ENCODE measurements around the gene NFYA.
A peak's percentile ranks its signal among the peaks of the same experiment; 100 is the strongest.

GRCh38 chr6:41072836-41073202, at the start of gene NFYA:
- no peak; the same call in 1 of the 2 replicates for TF ChIP-seq POLR2A (IDR thresholded peaks at IDR 0.05; ENCODE audit: low read length)
- TF ChIP-seq KDM5A (IDR thresholded peaks at IDR 0.05), result no peak
- TF ChIP-seq HOXA7 (CRISPR knock-in tag; IDR thresholded peaks at IDR 0.05), result no peak
- TF ChIP-seq, protein P1, sequence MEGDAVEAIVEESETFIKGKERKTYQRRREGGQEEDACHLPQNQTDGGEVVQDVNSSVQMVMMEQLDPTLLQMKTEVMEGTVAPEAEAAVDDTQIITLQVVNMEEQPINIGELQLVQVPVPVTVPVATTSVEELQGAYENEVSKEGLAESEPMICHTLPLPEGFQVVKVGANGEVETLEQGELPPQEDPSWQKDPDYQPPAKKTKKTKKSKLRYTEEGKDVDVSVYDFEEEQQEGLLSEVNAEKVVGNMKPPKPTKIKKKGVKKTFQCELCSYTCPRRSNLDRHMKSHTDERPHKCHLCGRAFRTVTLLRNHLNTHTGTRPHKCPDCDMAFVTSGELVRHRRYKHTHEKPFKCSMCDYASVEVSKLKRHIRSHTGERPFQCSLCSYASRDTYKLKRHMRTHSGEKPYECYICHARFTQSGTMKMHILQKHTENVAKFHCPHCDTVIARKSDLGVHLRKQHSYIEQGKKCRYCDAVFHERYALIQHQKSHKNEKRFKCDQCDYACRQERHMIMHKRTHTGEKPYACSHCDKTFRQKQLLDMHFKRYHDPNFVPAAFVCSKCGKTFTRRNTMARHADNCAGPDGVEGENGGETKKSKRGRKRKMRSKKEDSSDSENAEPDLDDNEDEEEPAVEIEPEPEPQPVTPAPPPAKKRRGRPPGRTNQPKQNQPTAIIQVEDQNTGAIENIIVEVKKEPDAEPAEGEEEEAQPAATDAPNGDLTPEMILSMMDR (IDR thresholded peaks at IDR 0.05), result no peak
- TF ChIP-seq, protein P2, sequence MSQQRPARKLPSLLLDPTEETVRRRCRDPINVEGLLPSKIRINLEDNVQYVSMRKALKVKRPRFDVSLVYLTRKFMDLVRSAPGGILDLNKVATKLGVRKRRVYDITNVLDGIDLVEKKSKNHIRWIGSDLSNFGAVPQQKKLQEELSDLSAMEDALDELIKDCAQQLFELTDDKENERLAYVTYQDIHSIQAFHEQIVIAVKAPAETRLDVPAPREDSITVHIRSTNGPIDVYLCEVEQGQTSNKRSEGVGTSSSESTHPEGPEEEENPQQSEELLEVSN (IDR thresholded peaks at IDR 0.05; ENCODE audit: borderline replicate concordance, low read depth), result no peak
- no peak for TF ChIP-seq EP300 (IDR thresholded peaks at IDR 0.05)
- no peak for TF ChIP-seq MAZ (IDR thresholded peaks at IDR 0.05; ENCODE audit: borderline replicate concordance, low read depth, low read length)
- TF ChIP-seq JUN (IDR thresholded peaks at IDR 0.05), result no peak
- TF ChIP-seq HDAC2 (IDR thresholded peaks at IDR 0.05), result no peak
- no peak for TF ChIP-seq HMGXB4 (CRISPR knock-in tag; IDR thresholded peaks at IDR 0.05; ENCODE audit: borderline replicate concordance)
- TF ChIP-seq RFX5 (IDR thresholded peaks at IDR 0.05), result peak; percentile 70; the same call in 1 of the 2 replicates
- TF ChIP-seq FOSL2 (IDR thresholded peaks at IDR 0.05), result no peak
- no peak for TF ChIP-seq FOSL2 (CRISPR knock-in tag; IDR thresholded peaks at IDR 0.05)
- no peak for TF ChIP-seq ATOH8 (CRISPR knock-in tag; IDR thresholded peaks at IDR 0.05; ENCODE audit: low read depth)

All from A549 (cell line).